OCI-M1 (cell line): ENCODE measurements around the gene MAP3K5.

Experiments used
- DNase-seq: peaks from one replicate; lab custom pipeline; 2025; lab: John Stamatoyannopoulos, UW

MAP3K5 gene

DNA sequence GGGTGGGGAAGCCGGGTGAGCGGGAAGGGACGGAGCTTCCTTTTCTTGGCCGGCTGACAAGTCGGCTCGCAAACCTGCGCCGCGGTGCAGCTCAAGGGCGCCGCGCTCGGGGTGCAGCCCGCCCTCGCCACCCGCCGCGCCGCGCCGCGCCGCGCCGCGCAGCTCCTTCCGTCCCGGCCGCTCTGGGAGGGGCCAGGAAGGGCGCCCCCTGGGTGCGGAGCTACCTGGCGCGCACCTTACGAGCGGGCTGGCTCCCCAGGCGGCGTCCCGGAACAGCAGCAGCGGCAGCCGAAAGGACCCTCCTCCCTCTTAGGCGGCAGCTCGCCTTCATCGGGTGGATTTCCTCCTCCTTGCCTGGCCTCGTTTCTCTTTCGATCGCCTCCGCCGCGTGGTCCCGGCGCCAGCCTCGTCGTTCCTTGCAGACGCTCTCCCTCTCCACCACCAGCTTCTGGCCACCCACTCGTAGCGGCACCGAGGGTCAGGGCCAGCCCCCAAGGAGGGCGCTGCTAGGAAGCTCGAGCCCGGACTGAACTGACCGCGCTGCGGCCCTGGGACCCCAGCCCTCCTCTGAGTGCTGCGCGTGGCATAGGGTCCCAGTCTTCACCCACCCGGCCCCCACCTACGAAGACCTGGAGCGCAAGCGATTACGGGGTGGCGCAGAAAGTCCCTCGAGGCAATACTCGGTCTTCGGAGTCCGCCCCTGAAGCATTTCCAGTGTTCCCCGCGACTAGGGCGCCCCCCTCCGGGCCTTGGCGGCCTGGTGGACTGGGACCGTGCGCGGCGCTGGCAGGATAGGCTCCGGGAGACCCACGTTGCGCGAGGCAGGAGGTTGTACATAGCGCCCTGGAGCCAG, at the start of gene MAP3K5:
MAP3K5 (minus strand) TSS at position 68 of the 853 bp plus-strand sequence. CDS start 320 bp downstream, outside the sequence.
- DNase-seq, result peak; percentile 96

DNA sequence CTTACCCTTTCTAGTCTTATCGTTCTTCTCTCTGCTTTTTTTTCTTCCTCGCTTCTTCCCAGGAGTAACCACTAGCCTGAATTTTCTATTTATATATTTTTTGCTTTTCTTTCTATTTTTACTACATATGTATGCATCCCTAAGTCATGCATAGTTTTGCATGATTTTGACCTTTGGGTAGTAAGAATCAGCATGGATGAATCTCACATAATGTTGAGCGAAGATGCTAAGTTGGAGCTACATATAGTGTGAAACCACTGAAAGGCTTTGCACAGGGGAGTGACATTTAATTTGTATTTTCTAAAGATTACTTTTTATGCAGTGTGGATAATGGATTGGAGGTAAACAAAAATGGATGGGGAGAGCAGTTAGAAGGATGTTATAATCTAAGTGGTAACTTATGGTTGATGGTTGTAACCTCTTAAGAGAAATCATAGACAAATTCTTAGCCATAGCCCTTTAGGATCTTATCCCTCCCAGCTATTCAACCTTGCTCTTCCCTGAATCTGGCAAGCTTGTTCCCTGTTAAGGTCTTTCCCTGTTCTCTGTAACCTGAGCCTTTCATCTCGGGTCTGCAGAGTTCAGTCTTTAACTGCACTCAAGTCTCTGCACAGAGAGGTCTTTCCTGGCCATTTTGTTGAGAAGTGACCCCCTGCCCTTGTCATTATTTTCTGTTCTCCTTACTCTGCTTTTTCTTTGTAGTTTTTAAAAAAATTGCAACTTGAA, 48.2 kb upstream of the MAP3K5 start:
- DNase-seq, result no peak

- DNase-seq, result peak; percentile 36
These were observed 39.7 kb upstream of the MAP3K5 start for GRCh38 chr6:136831873-136832562.

- DNase-seq, result no peak
These were observed 33.9 kb upstream of the MAP3K5 start for GRCh38 chr6:136826216-136826615.

DNA sequence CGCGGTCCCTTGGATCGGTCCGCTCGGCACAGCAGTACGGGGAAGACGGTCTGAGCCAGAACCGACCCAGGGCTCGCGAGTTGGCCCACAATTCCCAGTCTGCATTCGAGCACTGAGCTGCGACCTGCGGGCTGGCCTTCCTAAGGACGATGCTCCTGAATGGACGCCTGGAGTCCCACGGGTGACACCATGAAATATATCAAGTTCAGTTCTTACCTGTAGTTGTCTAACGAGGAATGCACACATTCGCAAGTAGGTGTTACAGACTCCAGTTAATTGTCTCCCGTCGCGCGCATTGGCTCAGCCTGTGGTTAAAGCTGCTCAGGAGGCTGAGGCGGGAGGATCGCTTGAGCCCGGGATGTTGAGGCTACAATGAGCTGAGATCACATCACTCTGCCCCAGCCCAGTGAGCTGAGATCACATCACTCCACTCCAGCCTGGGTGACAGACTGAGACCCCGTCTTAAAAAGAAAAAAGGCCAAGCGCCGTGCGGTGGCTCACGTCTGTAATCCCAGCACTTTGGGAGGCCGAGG, 30.9 kb upstream of the MAP3K5 start:
- DNase-seq, result no peak

DNA sequence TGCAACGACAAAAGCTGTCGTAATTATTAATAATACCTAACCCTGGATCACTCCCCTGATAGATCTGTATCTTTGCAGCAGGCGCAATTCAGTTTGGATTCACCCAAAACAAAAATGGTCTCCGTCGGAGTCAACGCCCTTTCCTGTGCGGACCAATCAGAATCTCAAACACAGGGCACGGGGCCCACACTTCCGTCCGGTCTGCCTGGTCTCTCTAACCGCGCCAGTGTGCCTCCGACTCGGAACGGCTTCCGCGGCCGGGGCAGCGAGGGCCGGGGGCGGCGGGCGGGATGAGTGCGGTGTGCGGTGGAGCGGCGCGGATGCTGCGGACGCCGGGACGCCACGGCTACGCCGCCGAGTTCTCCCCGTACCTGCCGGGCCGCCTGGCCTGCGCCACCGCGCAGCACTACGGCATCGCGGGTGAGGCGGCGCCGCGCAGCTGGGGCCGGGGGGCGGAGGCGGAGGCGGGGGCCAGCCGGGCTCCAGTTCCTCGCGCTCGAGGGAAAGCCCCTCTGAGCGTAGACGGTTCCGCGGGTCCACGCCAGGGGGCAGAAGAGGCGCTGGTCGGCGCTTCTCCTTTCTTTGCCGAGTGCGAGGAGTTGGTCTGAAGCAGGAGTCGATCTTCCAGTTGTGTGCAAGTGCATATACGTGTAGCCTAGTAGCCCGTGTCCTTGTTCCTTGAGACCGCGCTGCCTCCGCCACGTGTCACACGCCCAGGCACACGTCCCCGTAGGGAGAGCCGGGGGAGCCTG, 30.3 kb upstream of the MAP3K5 start, which contains the start of gene PEX7:
PEX7 (plus strand) TSS at position 217 of the 752 bp plus-strand sequence; CDS start at position 291, 74 bp downstream.
- peak; percentile 96 for DNase-seq

GRCh38 chr6:136822046-136822375, 29.7 kb upstream of the MAP3K5 start:
- no peak for DNase-seq

- no peak for DNase-seq
These were observed 28.3 kb upstream of the MAP3K5 start for GRCh38 chr6:136820561-136820960.

DNA sequence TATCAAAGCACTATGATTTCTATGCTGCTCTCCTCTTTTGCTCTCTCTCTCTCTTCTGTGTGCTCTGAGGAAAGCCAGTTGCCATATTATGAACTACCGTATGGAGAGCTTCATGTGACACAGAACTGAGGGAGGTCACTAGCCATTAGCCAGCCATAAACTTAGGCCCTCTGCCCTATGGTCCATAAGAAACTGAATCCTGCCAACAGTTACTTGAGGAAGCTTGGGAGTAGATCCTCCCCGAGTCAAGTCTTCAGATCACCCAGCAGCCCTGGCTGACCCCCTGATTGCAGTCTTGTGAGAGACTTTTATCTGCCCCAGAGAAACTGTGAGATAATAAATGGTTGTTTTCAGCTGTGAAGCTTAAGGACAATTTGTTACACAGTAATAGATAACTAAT, 24.4 kb upstream of the MAP3K5 start:
- no peak for DNase-seq

- peak; percentile 14 for DNase-seq
These were observed 23.3 kb upstream of the MAP3K5 start for GRCh38 chr6:136815608-136816007.

- no peak for DNase-seq
These were observed 19.9 kb upstream of the MAP3K5 start for GRCh38 chr6:136812174-136812573.

GRCh38 chr6:136811272-136811671, 19.0 kb upstream of the MAP3K5 start:
- DNase-seq, result no peak

GRCh38 chr6:136809091-136809860, 17.0 kb upstream of the MAP3K5 start:
- no peak for DNase-seq

GRCh38 chr6:136803608-136804007, 11.3 kb upstream of the MAP3K5 start:
- no peak for DNase-seq

- no peak for DNase-seq
These were observed 9.3 kb upstream of the MAP3K5 start for GRCh38 chr6:136801581-136801980.

DNA sequence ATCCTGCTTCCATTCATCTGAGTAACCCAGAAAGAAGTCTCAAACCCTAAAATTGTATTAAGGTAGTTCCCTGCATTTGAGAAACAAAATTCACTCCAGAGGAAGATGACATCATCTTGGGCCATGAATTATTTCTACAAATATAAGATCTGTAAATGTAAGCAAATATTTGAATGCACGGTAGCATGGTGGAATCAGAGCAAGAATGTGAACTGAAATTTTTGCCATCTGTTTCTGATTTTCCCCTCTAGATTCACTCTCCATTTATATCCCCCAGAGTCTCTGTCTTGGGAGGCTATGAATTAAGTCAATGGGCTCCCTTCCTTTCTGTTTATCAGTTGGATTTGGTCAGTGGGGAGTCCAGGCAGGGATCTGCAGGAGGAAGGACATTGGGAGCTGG, 5.8 kb upstream of the MAP3K5 start:
- no peak for DNase-seq

- DNase-seq, result no peak
These were observed 3.7 kb upstream of the MAP3K5 start for GRCh38 chr6:136795996-136796395.

DNA sequence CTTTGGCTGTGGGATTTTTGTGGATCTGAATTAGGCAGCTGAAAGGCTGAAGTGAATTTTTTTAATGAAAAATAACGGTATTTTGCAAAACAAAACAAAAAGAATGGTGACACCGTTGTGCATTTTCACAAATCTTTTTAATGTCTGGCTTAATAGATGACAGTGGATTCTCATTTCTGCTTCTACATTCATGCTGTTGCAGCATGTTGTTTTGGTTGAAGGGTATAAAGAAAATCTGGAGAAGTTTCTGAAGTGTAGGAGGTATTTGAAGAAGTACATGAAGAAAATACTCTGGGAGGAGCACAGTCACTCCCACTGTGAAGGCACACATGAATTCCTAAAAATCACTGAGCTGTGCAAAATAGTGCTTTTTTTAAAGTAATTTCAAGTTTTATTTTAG, 3.1 kb upstream of the MAP3K5 start:
- DNase-seq, result no peak

DNA sequence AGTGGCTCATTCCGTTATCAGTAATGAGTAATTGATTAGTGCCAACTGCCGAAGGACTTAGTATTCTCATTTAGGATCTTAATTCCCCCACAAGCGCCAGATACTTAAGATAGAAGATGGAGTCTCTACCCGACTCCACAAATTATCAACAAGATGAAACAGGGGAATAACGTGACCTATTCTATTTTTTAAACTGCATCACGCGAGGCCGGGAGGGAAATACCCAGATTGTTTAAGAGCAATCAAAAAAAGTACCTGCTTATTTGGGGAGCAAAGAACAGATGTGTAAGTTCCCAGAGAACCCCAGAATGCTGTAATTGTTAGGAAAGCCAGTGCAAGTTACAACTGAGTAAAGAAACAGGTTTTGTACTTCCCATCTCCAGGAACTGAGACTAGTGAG, 1.1 kb upstream of the MAP3K5 start:
- DNase-seq, result no peak

DNA sequence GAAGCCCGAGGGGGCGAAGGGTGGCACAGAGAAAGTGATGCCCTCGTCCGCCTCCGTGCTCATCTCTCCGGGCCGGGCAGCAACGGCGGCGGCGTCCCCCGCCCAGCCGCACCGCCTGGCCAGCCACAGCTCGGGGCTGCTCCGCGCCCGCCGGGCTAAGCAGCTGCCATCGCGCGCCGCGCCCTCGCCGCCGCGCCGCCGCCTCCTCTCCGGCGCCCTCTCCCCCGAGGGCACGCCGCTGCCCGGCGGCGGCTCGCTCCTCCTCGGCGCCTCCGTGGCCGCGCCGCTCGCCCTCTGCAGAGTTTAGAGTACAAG, 225 bp downstream of the MAP3K5 start:
- no peak for DNase-seq
